Gastrocnemius medialis (tissue), 4 donors: ENCODE data around the gene NBDY. TPM values are rescaled to one million over a fixed set of nuclear protein-coding genes. Genes with fewer than 3 reads are reported as not detected.

Experiments
- ATAC-seq, 2 donors: fragments of 150-250 bp; one replicate each; pipeline ENCODE4 v1.9.1; 2016
- DNase-seq, 2 donors: peaks; one replicate each; pipeline ENCODE4 v3.0.0-alpha.2; 2019
- H3K27ac ChIP-seq, 4 donors: fragments of 200-600 bp; sonication (generic); 1 replicate in 1 of 4; 2 replicates in 3 of 4; pipeline ENCODE4 v1.5.1; 2016 to 2018; ENCODE audit warnings: mild to moderate bottlenecking in 2 of 4, moderate library complexity in 1 of 4
- H3K27me3 ChIP-seq, 3 donors: fragments of 200-600 bp; sonication (generic) in 2 of 3; 1 replicate in 1 of 3; 2 replicates in 2 of 3; pipeline versions ENCODE4 v1.5.1 to v1.6.0; 2016 to 2019; ENCODE audit warnings: mild to moderate bottlenecking in 1 of 3, moderate library complexity in 1 of 3
- H3K36me3 ChIP-seq, 2 donors: fragments of 200-600 bp; sonication (generic) in 1 of 2; one replicate each; pipeline ENCODE4 v1.5.1; 2017 to 2018
- H3K4me1 ChIP-seq, 2 donors: fragments of 200-600 bp; sonication (generic) in 1 of 2; one replicate each; pipeline ENCODE4 v1.5.1; 2016 to 2017; ENCODE audit warnings: mild to moderate bottlenecking in 2 of 2
- H3K4me3 ChIP-seq, 4 donors: fragments of 200-600 bp; sonication (generic) in 3 of 4; 1 replicate in 1 of 4; 2 replicates in 3 of 4; pipeline ENCODE4 v1.5.1; 2016 to 2019; ENCODE audit warnings: mild to moderate bottlenecking in 2 of 4
- H3K9me3 ChIP-seq, 3 donors: fragments of 200-600 bp; sonication (generic) in 2 of 3; 1 replicate in 1 of 3; 2 replicates in 2 of 3; pipeline ENCODE4 v1.5.1; 2016 to 2019
- CTCF ChIP-seq, 5 experiments: fragments of 450-650 bp in 3 of 5; fragments of 200-600 bp in 2 of 5; sonication (generic) in 2 of 5; IDR thresholded peaks in 4 of 5; conservative IDR thresholded peaks in 1 of 5; 1 replicate in 4 of 5; 2 replicates in 1 of 5; pipeline ENCODE4 v1.5.1; 2016 to 2019; ENCODE audit warnings: antibody characterized with exemption in 5 of 5, mild to moderate bottlenecking in 3 of 5, moderate library complexity in 3 of 5
- POLR2A ChIP-seq, 2 donors: fragments of 450-650 bp; IDR thresholded peaks; one replicate each; pipeline ENCODE4 v1.6.1; 2017; ENCODE audit warnings: antibody characterized with exemption in 2 of 2, mild to moderate bottlenecking in 2 of 2, moderate library complexity in 2 of 2
- in situ Hi-C, 4 donors: fragments of 200-750 bp; cut with MboI; loops; one replicate each; pipeline versions ENCODE4 v1.15.0 to v1.8.0; 2017; ENCODE audit warnings: low sequenced_read_pairs in 4 of 4
- intact Hi-C: fragments of 100-400 bp; cut with DNase I; formaldehyde crosslinking; loops from one replicate; pipeline ENCODE4 v1.15.1; 2023; ENCODE audit warnings: low total_unique reads
- total RNA-seq, 4 donors: library from RNA; depleted of rRNA; stranded (reverse); fragments of >200 nt; gene quantifications; one replicate each; pipeline versions ENCODE4 v1.1.0 to v1.2.3, GENCODE V29; 2016

NBDY gene
- total RNA-seq, 4 donors from 2014 or later: 3.7 to 9.8 (median 5.9) TPM

- no peaks in the 10 kb centered on the region for H3K36me3 ChIP-seq
- intact Hi-C loops: no loop called here
- no peak for ATAC-seq
- no peaks in the 10 kb centered on the region for H3K4me1 ChIP-seq
- H3K27ac ChIP-seq: peak overlapping the region; percentile 58 to 73 (median 69)
- peak overlapping the region; percentile 57 to 67 (median 62) for H3K4me3 ChIP-seq
- no peak for TF ChIP-seq POLR2A (IDR thresholded peaks at IDR 0.05)
- TF ChIP-seq CTCF (IDR thresholded peaks at IDR 0.05 in 4 of 5, conservative IDR thresholded peaks at IDR 0.05 in 1 of 5): no peak
- no peak for DNase-seq
- in situ Hi-C loops: loop anchor here in 3 of 4 donors (25.0 kb wide), 3 partner anchors 166 to 1016 kb away; partner anchors contain the start of genes KLF8 (in 1 of the 3), RRAGB (in 1 of the 3) and UBQLN2 (in 1 of the 3)
- H3K27me3 ChIP-seq: no peaks in the 10 kb centered on the region
- no peaks in the 10 kb centered on the region for H3K9me3 ChIP-seq
Observed at GRCh38 chrX:56728752-56729151, 291 bp upstream of the NBDY start.

GRCh38 chrX:56733459-56734046 lies 4.5 kb downstream of the NBDY start:
- intact Hi-C loops (loop anchor here (5.0 kb wide), 2 partner anchors 171 to 501 kb away; partner anchors contain the start of genes KLF8 and UBQLN2), in situ Hi-C loops (loop anchor here in 3 of 4 donors (25.0 kb wide), 3 partner anchors 171 to 1021 kb away; partner anchors contain the start of genes KLF8 (in 1 of the 3), RRAGB (in 1 of the 3) and UBQLN2 (in 1 of the 3))
- Histone ChIP-seq H3K4me3 (no peak overlapping the region), H3K9me3 (no peaks in the 10 kb centered on the region), H3K4me1 (no peaks in the 10 kb centered on the region), H3K27ac (no peak overlapping the region), H3K36me3 (no peaks in the 10 kb centered on the region), H3K27me3 (no peaks in the 10 kb centered on the region)
- DNase-seq (peak in 1 of 2 donors; percentile 15), ATAC-seq (no peak)
- TF ChIP-seq POLR2A (IDR thresholded peaks at IDR 0.05) (no peak), CTCF (IDR thresholded peaks at IDR 0.05 in 4 of 5, conservative IDR thresholded peaks at IDR 0.05 in 1 of 5) (peak in 4 of 5 experiments; percentile 41 to 69 (median 48))

- Histone ChIP-seq H3K27ac (no peak overlapping the region), H3K4me3 (no peak overlapping the region), H3K36me3 (no peaks in the 10 kb centered on the region), H3K9me3 (no peaks in the 10 kb centered on the region), H3K4me1 (no peaks in the 10 kb centered on the region), H3K27me3 (no peaks in the 10 kb centered on the region)
- ATAC-seq (no peak), DNase-seq (no peak)
- in situ Hi-C loops: loop anchor here in 3 of 4 donors (25.0 kb wide), 3 partner anchors 174 to 1024 kb away; partner anchors contain the start of genes KLF8 (in 1 of the 3), RRAGB (in 1 of the 3) and UBQLN2 (in 1 of the 3)
- TF ChIP-seq POLR2A (IDR thresholded peaks at IDR 0.05) (no peak), CTCF (IDR thresholded peaks at IDR 0.05 in 4 of 5, conservative IDR thresholded peaks at IDR 0.05 in 1 of 5) (no peak)
- intact Hi-C loops: no loop called here
Observed at GRCh38 chrX:56736219-56736618, 7.2 kb downstream of the NBDY start.

GRCh38 chrX:56738670-56739069 lies 9.6 kb downstream of the NBDY start:
- Histone ChIP-seq H3K36me3 (no peaks in the 10 kb centered on the region), H3K9me3 (no peaks in the 10 kb centered on the region), H3K27ac (no peak overlapping the region), H3K4me3 (no peak overlapping the region), H3K27me3 (peaks cover 0 to 8% (median 0%) of the 10 kb centered on the region in 3 donors), H3K4me1 (no peaks in the 10 kb centered on the region)
- ATAC-seq (no peak), DNase-seq (no peak)
- intact Hi-C loops (no loop called here), in situ Hi-C loops (loop anchor here in 3 of 4 donors (25.0 kb wide), 3 partner anchors 176 to 1026 kb away; partner anchors contain the start of genes KLF8 (in 1 of the 3), RRAGB (in 1 of the 3) and UBQLN2 (in 1 of the 3))
- TF ChIP-seq POLR2A (IDR thresholded peaks at IDR 0.05) (no peak), CTCF (IDR thresholded peaks at IDR 0.05 in 4 of 5, conservative IDR thresholded peaks at IDR 0.05 in 1 of 5) (no peak)
